GM10248 (cell line): ENCODE data around the gene ZNRF3.
"Not testable (repeated sequence)": the region's sequence is repeated elsewhere in the genome, so short reads cannot be mapped to it uniquely, and the experiment has no call there.

ENCODE experiments used
- CTCF ChIA-PET: fragments of 300-600 bp; sonication (Branson Sonifier 250); formaldehyde crosslinking; extraction: SDS; loops from one replicate; lab custom pipeline; 2021; ENCODE audit warnings: antibody characterized with exemption; lab: Yijun Ruan, JAX
- POLR2A ChIA-PET: fragments of 350-650 bp; sonication (Branson Sonifier 250); formaldehyde crosslinking; extraction: SDS; loops from one replicate; lab custom pipeline; 2020; ENCODE audit warnings: antibody characterized with exemption; lab: Yijun Ruan, JAX
- DNase-seq: peaks from one replicate; pipeline ENCODE4 v3.0.0; 2012; ENCODE audit errors: extremely low spot score
- TF ChIP-seq, protein P1 (sequence below): IDR thresholded peaks from 2 replicates; pipeline ENCODE4 v1.5.1; 2012; ENCODE audit warnings: mild to moderate bottlenecking, low read depth; ENCODE audit errors: extremely low read depth, missing control alignments, control extremely low read depth

ZNRF3 gene

DNA sequence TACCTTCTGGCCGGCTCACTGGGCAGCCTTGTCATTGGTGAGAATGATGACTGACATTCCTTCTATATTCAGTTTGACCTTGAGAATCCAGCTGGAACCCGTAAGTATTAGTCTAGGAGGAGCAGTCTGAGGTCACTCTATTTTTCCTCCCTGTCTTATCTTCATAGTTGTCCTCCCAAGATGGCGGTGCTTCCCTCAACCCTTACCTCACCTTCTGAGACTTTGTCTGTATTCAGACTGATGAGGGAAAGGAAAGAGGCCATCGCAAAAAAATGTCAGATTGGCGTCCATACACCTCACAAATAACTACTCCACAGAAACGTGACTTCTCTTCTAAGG lies 195.5 kb downstream of the ZNRF3 start:
- CTCF ChIA-PET, result interaction anchor here (1.7 kb wide), 1 partner anchor 38 kb away, joined by 5 read pairs; no protein-coding TSS in a partner anchor
- POLR2A ChIA-PET, result no interaction called here

DNA sequence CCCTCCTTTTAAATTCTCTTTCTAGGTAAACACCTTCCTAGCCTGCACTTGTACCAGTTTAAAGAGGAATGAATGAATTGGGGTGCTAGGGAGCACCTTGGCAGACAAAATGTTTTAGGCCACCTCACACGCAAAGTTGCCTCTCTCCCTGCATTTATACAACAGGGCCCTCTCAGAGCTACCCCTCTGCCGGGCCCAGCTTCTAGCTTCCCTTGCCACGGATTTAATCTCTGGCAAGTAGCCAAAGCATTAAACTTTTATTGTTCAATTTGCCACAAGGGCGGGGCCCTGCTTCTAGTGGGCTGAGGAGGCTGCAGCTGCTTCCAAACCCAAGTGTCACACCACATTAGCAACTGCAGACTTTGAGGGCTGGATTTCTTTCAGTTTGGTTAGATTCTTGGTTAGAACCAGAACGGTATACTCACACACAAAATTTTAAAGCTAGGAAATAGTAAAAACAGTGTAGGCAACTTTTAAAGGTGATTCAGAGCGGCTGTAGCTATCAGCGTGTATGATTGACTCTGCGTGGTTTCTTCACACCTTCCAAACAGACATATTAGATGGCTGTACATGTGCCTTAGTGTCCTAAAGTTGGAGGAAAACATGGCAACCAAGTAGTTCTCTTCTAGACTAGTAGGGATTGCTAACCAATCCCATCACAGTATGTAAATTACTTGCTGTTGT lies 196.0 kb downstream of the ZNRF3 start:
- CTCF ChIA-PET, result interaction anchor here (1.7 kb wide), 1 partner anchor 38 kb away, joined by 5 read pairs; no protein-coding TSS in a partner anchor
- no peak for DNase-seq
- POLR2A ChIA-PET, result no interaction called here

More for the DNA sequence above, 195.5 kb downstream of the ZNRF3 start:
- no peak for DNase-seq
- TF ChIP-seq, protein P1, sequence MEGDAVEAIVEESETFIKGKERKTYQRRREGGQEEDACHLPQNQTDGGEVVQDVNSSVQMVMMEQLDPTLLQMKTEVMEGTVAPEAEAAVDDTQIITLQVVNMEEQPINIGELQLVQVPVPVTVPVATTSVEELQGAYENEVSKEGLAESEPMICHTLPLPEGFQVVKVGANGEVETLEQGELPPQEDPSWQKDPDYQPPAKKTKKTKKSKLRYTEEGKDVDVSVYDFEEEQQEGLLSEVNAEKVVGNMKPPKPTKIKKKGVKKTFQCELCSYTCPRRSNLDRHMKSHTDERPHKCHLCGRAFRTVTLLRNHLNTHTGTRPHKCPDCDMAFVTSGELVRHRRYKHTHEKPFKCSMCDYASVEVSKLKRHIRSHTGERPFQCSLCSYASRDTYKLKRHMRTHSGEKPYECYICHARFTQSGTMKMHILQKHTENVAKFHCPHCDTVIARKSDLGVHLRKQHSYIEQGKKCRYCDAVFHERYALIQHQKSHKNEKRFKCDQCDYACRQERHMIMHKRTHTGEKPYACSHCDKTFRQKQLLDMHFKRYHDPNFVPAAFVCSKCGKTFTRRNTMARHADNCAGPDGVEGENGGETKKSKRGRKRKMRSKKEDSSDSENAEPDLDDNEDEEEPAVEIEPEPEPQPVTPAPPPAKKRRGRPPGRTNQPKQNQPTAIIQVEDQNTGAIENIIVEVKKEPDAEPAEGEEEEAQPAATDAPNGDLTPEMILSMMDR, result no peak

DNA sequence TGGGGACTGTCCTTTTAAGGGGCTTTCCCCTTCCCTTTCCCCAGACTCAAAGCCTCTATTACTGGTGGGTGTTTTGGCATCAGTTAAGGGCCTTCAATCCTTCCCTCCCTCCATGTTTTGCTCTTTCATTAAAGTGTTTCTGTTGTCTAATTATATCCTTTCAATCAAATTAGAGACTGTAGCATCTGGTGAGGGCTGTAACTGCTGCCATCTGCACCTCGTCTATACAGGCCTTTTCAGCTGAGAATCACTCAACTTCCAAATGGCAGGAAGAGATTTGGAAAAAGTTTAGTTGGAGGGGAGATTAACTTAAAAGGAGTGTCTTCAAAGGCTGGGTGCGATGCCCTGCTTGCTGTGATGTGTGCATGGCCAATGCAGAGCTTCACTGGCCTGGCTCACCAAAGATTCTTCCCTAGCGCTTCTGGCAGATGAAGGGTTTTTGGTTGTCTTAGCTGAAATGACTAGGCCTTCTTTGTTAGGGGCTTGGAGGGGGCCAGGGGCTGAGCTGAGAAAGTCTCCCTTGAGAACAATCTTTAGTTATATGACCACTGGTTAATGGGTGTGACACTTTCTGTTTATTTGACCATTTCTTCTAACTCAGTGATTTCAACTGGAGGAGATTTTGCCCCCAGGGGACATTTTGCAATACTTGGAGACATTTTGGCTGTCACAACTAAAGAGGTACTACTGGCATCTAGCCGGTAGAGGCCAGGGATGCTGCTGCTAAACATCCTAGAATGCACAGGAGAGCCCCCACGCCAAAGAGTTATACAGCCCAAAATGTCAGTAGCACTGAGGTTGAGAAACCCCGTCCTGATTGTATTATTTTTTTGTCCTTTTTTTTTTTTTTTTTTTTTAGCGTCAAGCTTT lies 197.0 kb downstream of the ZNRF3 start:
- TF ChIP-seq, protein P1, result no peak
- ChIA-PET CTCF (interaction anchor here (1.7 kb wide), 1 partner anchor 39 kb away, joined by 5 read pairs; no protein-coding TSS in a partner anchor), POLR2A (no interaction called here)
- DNase-seq, result no peak

More for the DNA sequence above, 196.0 kb downstream of the ZNRF3 start:
- TF ChIP-seq, protein P1, result no peak

DNA sequence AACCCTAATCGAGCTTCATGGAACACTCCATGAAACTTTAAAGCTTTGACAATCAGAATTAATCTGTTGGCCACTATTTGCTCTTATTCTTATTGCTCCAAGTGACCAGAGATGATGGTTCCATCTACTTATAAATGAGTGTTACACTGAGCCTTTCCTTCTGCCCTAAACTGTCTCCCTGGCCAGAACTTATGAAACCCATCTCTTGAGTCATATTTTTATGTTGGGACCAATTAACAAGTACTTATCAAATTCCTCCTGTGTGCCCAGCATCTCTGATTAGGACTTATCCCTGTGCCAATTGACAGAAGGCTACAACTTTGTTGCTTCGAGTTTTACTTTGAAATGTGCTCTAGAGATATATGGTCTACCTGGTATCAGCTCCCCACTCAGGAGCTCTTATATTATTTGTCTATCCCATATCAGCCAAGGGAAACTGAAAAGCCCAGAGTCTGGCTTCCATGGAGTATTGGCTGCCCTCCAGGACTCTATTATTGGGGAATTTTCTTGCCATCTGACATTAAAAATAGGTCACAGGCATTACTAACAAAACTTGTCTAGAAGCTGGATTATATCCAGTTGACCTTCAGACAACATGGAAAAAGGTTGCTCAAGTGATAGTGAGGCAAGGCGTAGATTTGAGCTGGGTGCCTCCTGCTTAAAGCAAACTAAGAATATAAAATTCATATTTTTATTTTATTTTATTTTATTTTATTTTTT lies 198.3 kb downstream of the ZNRF3 start:
- ChIA-PET POLR2A (no interaction called here), CTCF (interaction anchor here (1.2 kb wide), 1 partner anchor 41 kb away, joined by 3 read pairs; no protein-coding TSS in a partner anchor)
- DNase-seq, result no peak
- TF ChIP-seq, protein P1, result no peak

DNA sequence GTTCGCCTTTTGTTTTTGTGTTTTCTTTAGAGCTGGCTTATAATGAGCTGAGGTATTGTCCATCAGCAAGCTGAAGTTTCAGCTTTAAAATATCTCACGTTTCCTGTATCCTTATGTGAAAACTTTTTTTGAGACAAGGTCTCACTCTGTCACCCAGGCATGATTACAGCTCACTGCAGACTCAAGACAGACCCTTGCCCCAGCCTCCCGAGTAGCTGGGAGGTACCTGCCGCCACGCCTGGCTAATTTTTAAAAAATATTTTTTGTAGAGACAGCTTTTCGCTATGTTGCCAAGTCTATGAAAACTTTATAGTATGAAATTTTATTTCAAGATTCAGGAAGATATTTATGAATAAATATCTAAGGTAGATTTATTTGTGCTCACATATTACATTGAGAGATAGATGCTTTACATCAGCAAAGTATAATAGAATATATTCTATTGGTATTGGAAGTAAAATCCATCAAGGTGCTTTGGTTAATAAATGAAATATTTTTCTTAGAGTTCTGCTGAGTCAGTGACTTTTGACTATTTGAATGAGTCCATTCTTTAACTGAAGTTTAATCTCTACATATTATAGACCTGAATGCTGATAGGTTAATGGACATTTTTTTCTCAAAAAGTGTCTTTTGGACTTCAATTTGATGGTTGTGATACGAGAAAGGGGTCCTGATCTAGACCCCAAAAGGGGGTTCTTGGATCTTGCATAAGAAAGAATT lies 199.6 kb downstream of the ZNRF3 start:
- POLR2A ChIA-PET, result no interaction called here
- TF ChIP-seq, protein P1, result no peak
- CTCF ChIA-PET, result interaction anchor here (0.9 kb wide), 1 partner anchor 9 kb away, joined by 3 read pairs; no protein-coding TSS in a partner anchor

DNA sequence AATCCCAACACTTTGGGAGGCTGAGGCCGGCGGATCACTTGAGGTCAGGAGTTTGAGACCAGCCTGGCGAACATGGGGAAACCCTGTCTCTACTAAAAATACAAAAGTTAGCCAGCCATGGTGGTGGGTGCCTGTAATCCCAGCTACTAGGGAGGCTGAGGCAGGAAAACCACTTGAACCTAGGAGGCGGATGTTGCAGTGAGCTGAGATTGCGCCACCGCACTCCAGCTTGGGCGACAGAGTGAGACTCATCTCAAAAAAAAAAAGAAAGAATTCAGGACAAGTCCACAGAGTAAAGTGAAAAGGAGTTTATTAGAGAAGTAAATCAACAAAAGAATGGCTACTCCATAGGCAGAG lies 200.2 kb downstream of the ZNRF3 start:
- POLR2A ChIA-PET, CTCF ChIA-PET, DNase-seq: not testable (repeated sequence)

More for the DNA sequence above, 199.6 kb downstream of the ZNRF3 start:
- DNase-seq, result no peak
